ENCODE data around the gene GIMAP4. TPM values are rescaled to one million over a fixed set of nuclear protein-coding genes. Genes with fewer than 3 reads are reported as not detected.
"Not testable (repeated sequence)": the region's sequence is repeated elsewhere in the genome, so short reads cannot be mapped to it uniquely, and the experiment has no call there.

Gene GIMAP4
- total RNA-seq = 84.2 and 87.4 TPM in 2 replicates

DNA sequence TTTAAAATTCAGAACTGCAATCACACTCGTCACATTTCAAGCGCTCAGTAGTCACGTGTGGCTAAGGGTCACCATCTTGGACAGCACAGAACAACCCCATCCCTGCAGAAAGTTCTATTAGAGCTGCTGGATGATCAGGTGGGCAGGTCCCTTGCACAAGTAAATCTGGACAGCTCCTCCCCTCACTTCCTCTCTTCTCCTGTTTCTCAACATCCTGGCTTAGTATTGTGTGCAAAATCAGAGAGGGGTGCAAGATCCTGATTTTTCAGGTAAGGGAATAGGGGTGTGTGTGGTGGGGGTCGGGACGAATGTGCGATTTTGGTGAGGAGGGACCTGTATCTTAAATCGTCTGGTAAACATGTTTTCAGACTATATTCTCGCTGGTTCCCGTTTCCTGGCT lies at the start of gene GIMAP4:
GIMAP4 (plus strand) TSS at position 222 of the 400 bp plus-strand sequence. CDS start 2,512 bp downstream, outside the sequence.
- DNase-seq (ENCODE audit: low spot score) = no peak
- Mint-ChIP-seq H3K36me3 (ENCODE audit: low read depth) (peaks cover 38% of the 10 kb centered on the region), H3K27me3 (ENCODE audit: insufficient read depth) (no peaks in the 10 kb centered on the region), H3K9me3 (peaks cover 10% of the 10 kb centered on the region), H3K4me1 (ENCODE audit: low read depth) (peaks cover 93% of the 10 kb centered on the region), H3K4me3 (peak within 1 kb of the TSS; percentile 96), H3K27ac (peak within 1 kb of the TSS; percentile 99)
- intact Hi-C loops (cut with micrococcal nuclease) = loop anchor here (1.0 to 5.0 kb wide), 2 partner anchors 47 to 190 kb away; partner anchors contain the start of gene ZNF775

DNA sequence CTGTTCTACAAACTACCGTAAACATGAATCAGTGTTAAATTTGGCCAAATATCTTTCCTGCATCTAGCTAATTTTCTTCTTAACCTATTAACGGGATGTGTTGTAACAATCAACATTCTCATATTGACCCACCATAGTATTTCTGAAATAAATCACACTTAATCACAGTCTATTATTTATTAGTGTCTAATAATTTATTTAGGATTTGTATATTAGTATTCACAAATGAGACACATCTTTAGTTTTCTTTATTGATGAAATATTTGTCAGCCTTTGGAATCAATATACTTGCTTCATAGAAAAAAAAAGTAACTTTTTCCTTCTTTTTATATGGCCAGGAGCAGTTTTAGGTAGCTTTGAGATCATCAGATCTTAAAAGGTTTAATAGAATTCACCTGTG lies 47.9 kb upstream of the GIMAP4 start:
- Mint-ChIP-seq H3K4me1 (ENCODE audit: low read depth) (peaks cover 62% of the 10 kb centered on the region), H3K27me3 (ENCODE audit: insufficient read depth) (no peaks in the 10 kb centered on the region), H3K27ac (peak overlapping the region; percentile 93), H3K9me3 (no peaks in the 10 kb centered on the region), H3K36me3 (ENCODE audit: low read depth) (peaks cover 34% of the 10 kb centered on the region), H3K4me3 (peak overlapping the region; percentile 96)
- intact Hi-C loops (cut with micrococcal nuclease) = loop anchor here (2.0 kb wide), 1 partner anchor 17 kb away; no protein-coding TSS in a partner anchor
- DNase-seq (ENCODE audit: low spot score) = no peak

GRCh38 chr7:150520145-150520544 lies 47.0 kb upstream of the GIMAP4 start:
- peaks cover 5% of the 10 kb centered on the region for H3K9me3 Mint-ChIP-seq
- H3K27ac Mint-ChIP-seq = peak overlapping the region; percentile 93
- peaks cover 65% of the 10 kb centered on the region for H3K4me1 Mint-ChIP-seq (ENCODE audit: low read depth)
- no peaks in the 10 kb centered on the region for H3K27me3 Mint-ChIP-seq (ENCODE audit: insufficient read depth)
- DNase-seq (ENCODE audit: low spot score) = peak; percentile 43
- H3K36me3 Mint-ChIP-seq (ENCODE audit: low read depth) = peaks cover 38% of the 10 kb centered on the region
- intact Hi-C loops (cut with micrococcal nuclease) = loop anchor here (1.0 to 2.0 kb wide), 4 partner anchors 47 to 235 kb away; partner anchors contain the start of genes GIMAP2, GIMAP4 and GIMAP6
- H3K4me3 Mint-ChIP-seq = peak overlapping the region; percentile 96

DNA sequence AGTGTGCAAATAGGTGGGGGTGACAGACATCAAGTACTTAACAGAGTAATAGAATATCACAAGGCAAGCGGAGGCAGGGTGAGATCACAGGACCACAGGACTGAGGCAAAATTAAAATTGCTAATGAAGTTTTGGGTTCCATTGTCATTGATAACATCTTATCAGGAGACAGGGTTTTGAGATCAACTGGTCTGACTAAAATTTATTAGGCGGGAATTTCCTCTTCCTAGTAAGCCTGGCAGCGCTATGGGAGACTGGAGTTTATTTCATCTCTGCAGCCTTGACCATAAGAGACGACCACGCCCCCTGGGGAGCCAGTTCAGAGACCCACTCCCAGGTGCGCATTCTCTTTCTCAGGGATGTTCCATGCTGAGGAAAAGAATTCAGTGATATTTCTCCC lies 44.3 kb upstream of the GIMAP4 start:
- H3K27me3 Mint-ChIP-seq (ENCODE audit: insufficient read depth); intact Hi-C loops (cut with micrococcal nuclease): not testable (repeated sequence)
- H3K4me3 Mint-ChIP-seq = peak overlapping the region; percentile 86

GRCh38 chr7:150524018-150524417 lies 43.2 kb upstream of the GIMAP4 start:
- H3K9me3 Mint-ChIP-seq = peaks cover 38% of the 10 kb centered on the region
- peak overlapping the region; percentile 80 for H3K27ac Mint-ChIP-seq
- H3K27me3 Mint-ChIP-seq (ENCODE audit: insufficient read depth) = no peaks in the 10 kb centered on the region
- peaks cover 49% of the 10 kb centered on the region for H3K4me1 Mint-ChIP-seq (ENCODE audit: low read depth)
- intact Hi-C loops (cut with micrococcal nuclease) = no loop called here
- DNase-seq (ENCODE audit: low spot score) = no peak
- H3K4me3 Mint-ChIP-seq = peak overlapping the region; percentile 11
- H3K36me3 Mint-ChIP-seq (ENCODE audit: low read depth) = peaks cover 51% of the 10 kb centered on the region

More for the DNA sequence above, 44.3 kb upstream of the GIMAP4 start:
- Mint-ChIP-seq H3K4me1 (ENCODE audit: low read depth) (peaks cover 58% of the 10 kb centered on the region), H3K9me3 (peaks cover 28% of the 10 kb centered on the region), H3K36me3 (ENCODE audit: low read depth) (peaks cover 47% of the 10 kb centered on the region), H3K27ac (peak overlapping the region; percentile 77)
- DNase-seq (ENCODE audit: low spot score) = not testable (repeated sequence)

DNA sequence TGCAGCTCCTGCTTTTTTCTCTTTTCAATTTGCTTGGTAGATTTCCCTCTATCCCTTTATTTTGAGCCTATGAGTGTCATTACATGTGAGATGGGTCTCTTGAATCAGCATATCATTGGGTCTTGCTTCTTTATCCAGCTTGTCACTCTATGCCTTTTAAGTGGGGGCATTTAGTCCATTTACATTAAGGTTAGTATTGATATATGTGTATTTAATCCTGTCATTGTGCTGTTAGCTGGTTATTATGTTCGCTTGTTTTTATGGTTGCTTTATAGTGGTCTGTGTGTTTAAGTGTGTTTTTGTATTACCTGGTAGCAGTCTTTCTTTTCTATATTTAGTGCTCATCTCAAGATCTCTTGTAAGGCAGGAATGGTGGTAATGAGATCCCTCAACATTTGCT lies 35.5 kb upstream of the GIMAP4 start:
- DNase-seq (ENCODE audit: low spot score) = no peak
- no peak overlapping the region for H3K27ac Mint-ChIP-seq
- peaks cover 81% of the 10 kb centered on the region for H3K9me3 Mint-ChIP-seq
- H3K36me3 Mint-ChIP-seq (ENCODE audit: low read depth) = peaks cover 60% of the 10 kb centered on the region
- H3K4me1 Mint-ChIP-seq (ENCODE audit: low read depth) = no peaks in the 10 kb centered on the region
- no peaks in the 10 kb centered on the region for H3K27me3 Mint-ChIP-seq (ENCODE audit: insufficient read depth)
- intact Hi-C loops (cut with micrococcal nuclease) = no loop called here
- H3K4me3 Mint-ChIP-seq = no peak overlapping the region

DNA sequence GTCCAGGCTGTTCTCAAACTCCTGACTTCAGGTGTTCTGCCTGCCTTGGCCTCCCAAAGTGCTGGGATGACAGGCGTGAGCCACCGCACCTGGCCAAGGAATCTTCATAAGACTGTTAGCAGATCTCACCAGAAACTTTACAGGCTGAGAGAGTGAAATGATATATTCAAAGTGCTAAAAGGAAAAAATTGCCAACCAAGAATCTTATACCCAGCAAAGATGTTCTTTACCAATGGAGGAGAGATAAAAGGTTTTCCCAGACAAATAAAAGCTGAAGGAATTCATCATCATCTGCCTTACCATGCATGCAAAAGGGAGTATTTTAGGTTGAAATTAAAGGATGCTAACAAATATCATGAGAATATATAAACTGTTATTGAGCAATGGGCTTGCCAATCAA lies 28.9 kb upstream of the GIMAP4 start:
- Mint-ChIP-seq H3K9me3 (peaks cover 84% of the 10 kb centered on the region), H3K4me1 (ENCODE audit: low read depth) (peaks cover 5% of the 10 kb centered on the region), H3K36me3 (ENCODE audit: low read depth) (peaks cover 64% of the 10 kb centered on the region), H3K27me3 (ENCODE audit: insufficient read depth) (no peaks in the 10 kb centered on the region), H3K27ac (no peak overlapping the region), H3K4me3 (no peak overlapping the region)
- intact Hi-C loops (cut with micrococcal nuclease) = no loop called here
- DNase-seq (ENCODE audit: low spot score) = no peak

GRCh38 chr7:150553163-150553562 lies 14.0 kb upstream of the GIMAP4 start:
- peaks cover 42% of the 10 kb centered on the region for H3K36me3 Mint-ChIP-seq (ENCODE audit: low read depth)
- intact Hi-C loops (cut with micrococcal nuclease) = no loop called here
- peaks cover 61% of the 10 kb centered on the region for H3K4me1 Mint-ChIP-seq (ENCODE audit: low read depth)
- peaks cover 60% of the 10 kb centered on the region for H3K9me3 Mint-ChIP-seq
- no peak for DNase-seq (ENCODE audit: low spot score)
- H3K27me3 Mint-ChIP-seq (ENCODE audit: insufficient read depth) = no peaks in the 10 kb centered on the region
- peak overlapping the region; percentile 21 for H3K4me3 Mint-ChIP-seq
- H3K27ac Mint-ChIP-seq = peak overlapping the region; percentile 38

- no peaks in the 10 kb centered on the region for H3K27me3 Mint-ChIP-seq (ENCODE audit: insufficient read depth)
- peaks cover 51% of the 10 kb centered on the region for H3K36me3 Mint-ChIP-seq (ENCODE audit: low read depth)
- intact Hi-C loops (cut with micrococcal nuclease) = loop anchor here (1.0 to 2.0 kb wide), 2 partner anchors 10 to 108 kb away; no protein-coding TSS in a partner anchor
- peak; percentile 48 for DNase-seq (ENCODE audit: low spot score)
- peaks cover 71% of the 10 kb centered on the region for H3K9me3 Mint-ChIP-seq
- H3K4me1 Mint-ChIP-seq (ENCODE audit: low read depth) = peaks cover 82% of the 10 kb centered on the region
- peak overlapping the region; percentile 90 for H3K27ac Mint-ChIP-seq
- H3K4me3 Mint-ChIP-seq = peak overlapping the region; percentile 64
Observed at GRCh38 chr7:150556521-150557138, 10.6 kb upstream of the GIMAP4 start.

DNA sequence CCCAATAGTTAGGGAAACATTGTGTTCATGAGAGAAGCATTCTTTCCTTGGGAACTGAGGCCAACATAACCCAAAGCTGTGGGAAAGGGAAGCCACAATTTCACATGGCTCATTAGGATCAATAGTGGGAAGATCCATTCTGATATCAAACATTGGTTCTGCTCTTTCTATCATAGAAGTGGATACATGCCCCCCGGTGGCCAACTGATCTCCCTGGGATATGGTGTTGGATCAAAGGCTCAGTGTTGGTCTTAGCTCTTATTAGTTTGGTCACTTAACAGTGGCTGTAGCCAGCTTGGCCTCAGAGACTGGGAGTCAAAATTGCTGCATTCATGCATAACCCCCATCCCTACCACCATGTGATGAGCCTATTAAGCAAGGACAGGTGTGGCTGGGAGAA lies 6.7 kb upstream of the GIMAP4 start:
- no peaks in the 10 kb centered on the region for H3K27me3 Mint-ChIP-seq (ENCODE audit: insufficient read depth)
- intact Hi-C loops (cut with micrococcal nuclease) = no loop called here
- H3K4me3 Mint-ChIP-seq = peak overlapping the region; percentile 12
- DNase-seq (ENCODE audit: low spot score) = no peak
- H3K27ac Mint-ChIP-seq = no peak overlapping the region
- peaks cover 82% of the 10 kb centered on the region for H3K4me1 Mint-ChIP-seq (ENCODE audit: low read depth)
- peaks cover 29% of the 10 kb centered on the region for H3K36me3 Mint-ChIP-seq (ENCODE audit: low read depth)
- H3K9me3 Mint-ChIP-seq = peaks cover 43% of the 10 kb centered on the region

GRCh38 chr7:150562919-150563318 lies 4.3 kb upstream of the GIMAP4 start:
- Mint-ChIP-seq H3K36me3 (ENCODE audit: low read depth) (peaks cover 34% of the 10 kb centered on the region), H3K4me1 (ENCODE audit: low read depth) (peaks cover 86% of the 10 kb centered on the region), H3K27ac (peak overlapping the region; percentile 90)

GRCh38 chr7:150564006-150564405 lies 3.2 kb upstream of the GIMAP4 start:
- Mint-ChIP-seq H3K4me3 (peak overlapping the region; percentile 80), H3K27me3 (ENCODE audit: insufficient read depth) (no peaks in the 10 kb centered on the region), H3K27ac (peak overlapping the region; percentile 90), H3K9me3 (peaks cover 30% of the 10 kb centered on the region), H3K36me3 (ENCODE audit: low read depth) (peaks cover 34% of the 10 kb centered on the region), H3K4me1 (ENCODE audit: low read depth) (peaks cover 81% of the 10 kb centered on the region)
- intact Hi-C loops (cut with micrococcal nuclease) = loop anchor here (1.0 kb wide), 1 partner anchor 116 kb away; no protein-coding TSS in a partner anchor
- no peak for DNase-seq (ENCODE audit: low spot score)

More at GRCh38 chr7:150562919-150563318, 4.3 kb upstream of the GIMAP4 start:
- no peak for DNase-seq (ENCODE audit: low spot score)
- Mint-ChIP-seq H3K9me3 (peaks cover 40% of the 10 kb centered on the region), H3K27me3 (ENCODE audit: insufficient read depth) (no peaks in the 10 kb centered on the region), H3K4me3 (peak overlapping the region; percentile 80)
- intact Hi-C loops (cut with micrococcal nuclease) = no loop called here

GRCh38 chr7:150564566-150564965 lies 2.6 kb upstream of the GIMAP4 start:
- DNase-seq (ENCODE audit: low spot score) = no peak
- Mint-ChIP-seq H3K4me1 (ENCODE audit: low read depth) (peaks cover 87% of the 10 kb centered on the region), H3K27me3 (ENCODE audit: insufficient read depth) (no peaks in the 10 kb centered on the region), H3K9me3 (peaks cover 27% of the 10 kb centered on the region), H3K27ac (peak overlapping the region; percentile 90), H3K36me3 (ENCODE audit: low read depth) (peaks cover 37% of the 10 kb centered on the region), H3K4me3 (peak overlapping the region; percentile 80)
- intact Hi-C loops (cut with micrococcal nuclease) = loop anchor here (1.0 kb wide), 1 partner anchor 116 kb away; no protein-coding TSS in a partner anchor
